SK-N-SH treated with all-trans-retinoic acid at 6 μM for 48 hours (cell line): ENCODE results near the gene PPIL1.
A peak's percentile ranks its signal among the peaks of the same experiment; 100 is the strongest.

Experiments
- ATAC-seq: fragments of 200-7000 bp; cut with Tn5 transposase; 3 replicates; pipeline ENCODE4 v1.9.1; 2020; ENCODE audit warnings: mild to moderate bottlenecking, moderate library complexity
- BACH2 ChIP-seq: fragments of 250-450 bp; sonication (Bioruptor Pico); IDR thresholded peaks from 2 replicates; pipeline ENCODE4 v1.9.0; 2021; ENCODE audit warnings: mild to moderate bottlenecking, borderline replicate concordance
- CSDC2 ChIP-seq: fragments of 250-450 bp; sonication (Bioruptor Pico); IDR thresholded peaks from 2 replicates; pipeline ENCODE4 v1.5.0; 2020; ENCODE audit warnings: mild to moderate bottlenecking, moderate library complexity
- ESRRG ChIP-seq: fragments of 250-450 bp; sonication (Bioruptor Pico); IDR thresholded peaks from 2 replicates; pipeline ENCODE4 v1.6.1; 2021; ENCODE audit warnings: mild to moderate bottlenecking
- GLIS3 ChIP-seq: fragments of 250-450 bp; sonication (Bioruptor Pico); IDR thresholded peaks from 2 replicates; pipeline ENCODE4 v1.5.0; 2020; ENCODE audit warnings: mild to moderate bottlenecking, moderate library complexity
- ISL1 ChIP-seq: fragments of 250-450 bp; sonication (Bioruptor Pico); IDR thresholded peaks from 2 replicates; pipeline ENCODE4 v2.1.2; 2022; ENCODE audit warnings: mild to moderate bottlenecking, moderate library complexity
- OSR1 ChIP-seq: fragments of 250-450 bp; sonication (Bioruptor Pico); IDR thresholded peaks from 2 replicates; pipeline ENCODE4 v1.8.0; 2022; ENCODE audit warnings: moderate library complexity, mild to moderate bottlenecking, inconsistent platforms
- RARB ChIP-seq: fragments of 250-450 bp; sonication (Bioruptor Pico); IDR thresholded peaks from 2 replicates; pipeline ENCODE4 v1.8.0; 2021; ENCODE audit warnings: mild to moderate bottlenecking, moderate library complexity
- TCF4 ChIP-seq: fragments of 250-450 bp; sonication (Bioruptor Pico); IDR thresholded peaks from 2 replicates; pipeline ENCODE4 v1.8.0; 2021; ENCODE audit warnings: mild to moderate bottlenecking, moderate library complexity, borderline replicate concordance
- TOX ChIP-seq: fragments of 250-450 bp; sonication (Bioruptor Pico); IDR thresholded peaks from 2 replicates; pipeline ENCODE4 v1.8.0; 2021; ENCODE audit warnings: mild to moderate bottlenecking, moderate library complexity, borderline replicate concordance
- ZFP3 ChIP-seq: fragments of 250-450 bp; sonication (Bioruptor Pico); IDR thresholded peaks from 2 replicates; pipeline ENCODE4 v1.5.0; 2020; ENCODE audit warnings: mild to moderate bottlenecking, moderate library complexity
- ZFP30 ChIP-seq: fragments of 450-650 bp; formaldehyde crosslinking; IDR thresholded peaks from 2 replicates; pipeline ENCODE4 v1.5.0; 2022; ENCODE audit warnings: mild to moderate bottlenecking, moderate library complexity
- ZNF565 ChIP-seq: fragments of 450-650 bp; formaldehyde crosslinking; conservative IDR thresholded peaks from 2 replicates; pipeline ENCODE4 v1.5.0; 2020; ENCODE audit warnings: low read depth, mild to moderate bottlenecking, moderate library complexity
- ZNF8 ChIP-seq: fragments of 450-650 bp; formaldehyde crosslinking; IDR thresholded peaks from 2 replicates; pipeline ENCODE4 v1.5.0; 2020; ENCODE audit warnings: mild to moderate bottlenecking, moderate library complexity
- TF ChIP-seq, protein P1 (sequence below): fragments of 250-450 bp; sonication (Bioruptor Pico); IDR thresholded peaks from 2 replicates; pipeline ENCODE4 v1.5.0; 2020; ENCODE audit warnings: mild to moderate bottlenecking, moderate library complexity
- TF ChIP-seq, protein P2 (sequence below): fragments of 250-450 bp; sonication (Bioruptor Pico); IDR thresholded peaks from 2 replicates; pipeline ENCODE4 v1.8.0; 2020; ENCODE audit warnings: mild to moderate bottlenecking, moderate library complexity, borderline replicate concordance
- TF ChIP-seq, protein P3 (sequence below): fragments of 250-450 bp; sonication (Bioruptor Pico); IDR thresholded peaks from 2 replicates; pipeline ENCODE4 v1.8.0; 2021; ENCODE audit warnings: low read depth, mild to moderate bottlenecking, moderate library complexity, borderline replicate concordance
- TF ChIP-seq, protein P4 (sequence below): fragments of 250-450 bp; sonication (Bioruptor Pico); IDR thresholded peaks from 2 replicates; pipeline ENCODE4 v1.5.1; 2021; ENCODE audit warnings: mild to moderate bottlenecking, moderate library complexity

Gene PPIL1

DNA sequence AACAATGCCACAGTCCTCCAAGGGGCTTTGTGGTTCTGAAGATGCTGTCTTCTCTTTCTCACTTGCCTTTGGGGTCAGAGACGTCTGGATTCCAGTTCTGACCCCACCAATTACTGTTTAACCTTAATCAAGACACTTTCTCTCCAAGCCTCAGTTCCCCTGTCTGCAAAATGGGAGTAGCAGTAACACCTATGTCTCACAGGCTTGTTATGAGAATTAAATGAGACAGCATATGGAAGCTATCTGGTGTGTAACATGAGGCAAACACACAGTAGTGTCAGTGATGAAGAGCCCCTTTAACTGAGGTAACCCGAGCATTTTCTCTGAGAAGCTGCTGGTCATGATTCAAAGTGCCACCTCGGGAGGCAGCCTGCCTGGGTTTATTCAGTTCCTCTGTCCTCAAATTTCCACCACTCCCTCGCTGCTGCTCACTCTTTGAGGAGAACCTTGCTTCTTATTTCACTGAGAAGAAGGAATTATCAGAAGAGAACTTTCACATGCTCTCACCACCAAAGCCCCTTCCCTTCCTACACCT, 11.7 kb downstream of the PPIL1 start:
- no peak for ATAC-seq
- TF ChIP-seq, protein P1, sequence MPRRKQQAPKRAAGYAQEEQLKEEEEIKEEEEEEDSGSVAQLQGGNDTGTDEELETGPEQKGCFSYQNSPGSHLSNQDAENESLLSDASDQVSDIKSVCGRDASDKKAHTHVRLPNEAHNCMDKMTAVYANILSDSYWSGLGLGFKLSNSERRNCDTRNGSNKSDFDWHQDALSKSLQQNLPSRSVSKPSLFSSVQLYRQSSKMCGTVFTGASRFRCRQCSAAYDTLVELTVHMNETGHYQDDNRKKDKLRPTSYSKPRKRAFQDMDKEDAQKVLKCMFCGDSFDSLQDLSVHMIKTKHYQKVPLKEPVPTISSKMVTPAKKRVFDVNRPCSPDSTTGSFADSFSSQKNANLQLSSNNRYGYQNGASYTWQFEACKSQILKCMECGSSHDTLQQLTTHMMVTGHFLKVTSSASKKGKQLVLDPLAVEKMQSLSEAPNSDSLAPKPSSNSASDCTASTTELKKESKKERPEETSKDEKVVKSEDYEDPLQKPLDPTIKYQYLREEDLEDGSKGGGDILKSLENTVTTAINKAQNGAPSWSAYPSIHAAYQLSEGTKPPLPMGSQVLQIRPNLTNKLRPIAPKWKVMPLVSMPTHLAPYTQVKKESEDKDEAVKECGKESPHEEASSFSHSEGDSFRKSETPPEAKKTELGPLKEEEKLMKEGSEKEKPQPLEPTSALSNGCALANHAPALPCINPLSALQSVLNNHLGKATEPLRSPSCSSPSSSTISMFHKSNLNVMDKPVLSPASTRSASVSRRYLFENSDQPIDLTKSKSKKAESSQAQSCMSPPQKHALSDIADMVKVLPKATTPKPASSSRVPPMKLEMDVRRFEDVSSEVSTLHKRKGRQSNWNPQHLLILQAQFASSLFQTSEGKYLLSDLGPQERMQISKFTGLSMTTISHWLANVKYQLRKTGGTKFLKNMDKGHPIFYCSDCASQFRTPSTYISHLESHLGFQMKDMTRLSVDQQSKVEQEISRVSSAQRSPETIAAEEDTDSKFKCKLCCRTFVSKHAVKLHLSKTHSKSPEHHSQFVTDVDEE (CRISPR knock-in tag): no peak
- TF ChIP-seq TOX (CRISPR knock-in tag): no peak
- TF ChIP-seq ZFP30 (CRISPR knock-in tag): no peak
- TF ChIP-seq, protein P2, sequence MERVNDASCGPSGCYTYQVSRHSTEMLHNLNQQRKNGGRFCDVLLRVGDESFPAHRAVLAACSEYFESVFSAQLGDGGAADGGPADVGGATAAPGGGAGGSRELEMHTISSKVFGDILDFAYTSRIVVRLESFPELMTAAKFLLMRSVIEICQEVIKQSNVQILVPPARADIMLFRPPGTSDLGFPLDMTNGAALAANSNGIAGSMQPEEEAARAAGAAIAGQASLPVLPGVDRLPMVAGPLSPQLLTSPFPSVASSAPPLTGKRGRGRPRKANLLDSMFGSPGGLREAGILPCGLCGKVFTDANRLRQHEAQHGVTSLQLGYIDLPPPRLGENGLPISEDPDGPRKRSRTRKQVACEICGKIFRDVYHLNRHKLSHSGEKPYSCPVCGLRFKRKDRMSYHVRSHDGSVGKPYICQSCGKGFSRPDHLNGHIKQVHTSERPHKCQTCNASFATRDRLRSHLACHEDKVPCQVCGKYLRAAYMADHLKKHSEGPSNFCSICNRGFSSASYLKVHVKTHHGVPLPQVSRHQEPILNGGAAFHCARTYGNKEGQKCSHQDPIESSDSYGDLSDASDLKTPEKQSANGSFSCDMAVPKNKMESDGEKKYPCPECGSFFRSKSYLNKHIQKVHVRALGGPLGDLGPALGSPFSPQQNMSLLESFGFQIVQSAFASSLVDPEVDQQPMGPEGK (CRISPR knock-in tag): no peak
- no peak for TF ChIP-seq OSR1 (CRISPR knock-in tag)
- TF ChIP-seq, protein P3, sequence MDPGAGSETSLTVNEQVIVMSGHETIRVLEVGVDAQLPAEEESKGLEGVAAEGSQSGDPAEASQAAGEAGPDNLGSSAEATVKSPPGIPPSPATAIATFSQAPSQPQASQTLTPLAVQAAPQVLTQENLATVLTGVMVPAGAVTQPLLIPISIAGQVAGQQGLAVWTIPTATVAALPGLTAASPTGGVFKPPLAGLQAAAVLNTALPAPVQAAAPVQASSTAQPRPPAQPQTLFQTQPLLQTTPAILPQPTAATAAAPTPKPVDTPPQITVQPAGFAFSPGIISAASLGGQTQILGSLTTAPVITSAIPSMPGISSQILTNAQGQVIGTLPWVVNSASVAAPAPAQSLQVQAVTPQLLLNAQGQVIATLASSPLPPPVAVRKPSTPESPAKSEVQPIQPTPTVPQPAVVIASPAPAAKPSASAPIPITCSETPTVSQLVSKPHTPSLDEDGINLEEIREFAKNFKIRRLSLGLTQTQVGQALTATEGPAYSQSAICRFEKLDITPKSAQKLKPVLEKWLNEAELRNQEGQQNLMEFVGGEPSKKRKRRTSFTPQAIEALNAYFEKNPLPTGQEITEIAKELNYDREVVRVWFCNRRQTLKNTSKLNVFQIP (CRISPR knock-in tag): no peak
- no peak for TF ChIP-seq RARB
- TF ChIP-seq, protein P4, sequence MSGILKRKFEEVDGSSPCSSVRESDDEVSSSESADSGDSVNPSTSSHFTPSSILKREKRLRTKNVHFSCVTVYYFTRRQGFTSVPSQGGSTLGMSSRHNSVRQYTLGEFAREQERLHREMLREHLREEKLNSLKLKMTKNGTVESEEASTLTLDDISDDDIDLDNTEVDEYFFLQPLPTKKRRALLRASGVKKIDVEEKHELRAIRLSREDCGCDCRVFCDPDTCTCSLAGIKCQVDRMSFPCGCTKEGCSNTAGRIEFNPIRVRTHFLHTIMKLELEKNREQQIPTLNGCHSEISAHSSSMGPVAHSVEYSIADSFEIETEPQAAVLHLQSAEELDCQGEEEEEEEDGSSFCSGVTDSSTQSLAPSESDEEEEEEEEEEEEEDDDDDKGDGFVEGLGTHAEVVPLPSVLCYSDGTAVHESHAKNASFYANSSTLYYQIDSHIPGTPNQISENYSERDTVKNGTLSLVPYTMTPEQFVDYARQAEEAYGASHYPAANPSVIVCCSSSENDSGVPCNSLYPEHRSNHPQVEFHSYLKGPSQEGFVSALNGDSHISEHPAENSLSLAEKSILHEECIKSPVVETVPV (CRISPR knock-in tag): no peak
- no peak for TF ChIP-seq GLIS3 (CRISPR knock-in tag)
- TF ChIP-seq ZFP3 (CRISPR knock-in tag): no peak
- no peak for TF ChIP-seq ISL1 (CRISPR knock-in tag)
- no peak for TF ChIP-seq CSDC2
- TF ChIP-seq ESRRG (CRISPR knock-in tag): no peak
- no peak for TF ChIP-seq BACH2 (CRISPR knock-in tag)
- TF ChIP-seq, all 23 proteins: peak for 0

DNA sequence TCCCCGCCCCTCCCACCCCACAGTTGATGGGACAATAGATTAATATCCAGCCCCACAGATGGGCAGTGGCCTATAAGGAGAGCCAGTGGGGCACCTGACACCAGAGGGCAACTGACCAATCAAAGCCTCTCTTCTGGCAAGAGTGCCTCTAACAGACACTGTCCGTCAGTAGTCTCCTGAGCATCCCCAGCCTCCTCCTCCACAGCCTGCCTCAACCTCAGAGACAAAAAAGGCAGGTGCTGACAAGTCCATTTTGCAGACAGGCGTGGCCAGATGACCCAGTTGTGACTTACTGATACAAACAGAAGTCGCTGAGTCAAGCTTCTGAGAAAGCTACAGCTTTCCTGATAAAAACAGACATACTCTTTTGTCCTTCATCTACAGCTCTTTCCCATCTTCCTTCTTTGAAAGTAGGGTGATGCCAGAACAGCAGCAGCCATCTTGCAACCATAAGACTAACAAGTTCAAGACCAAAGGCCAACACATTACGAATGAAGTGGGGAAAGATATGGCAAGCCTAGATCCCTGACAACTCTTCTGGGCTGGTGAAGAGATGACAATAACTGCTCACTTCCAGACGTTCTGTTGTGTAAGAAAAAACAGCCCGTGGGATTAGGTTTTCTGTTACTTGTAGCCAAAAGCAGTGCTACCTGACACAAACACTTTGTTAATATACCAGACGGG, 12.3 kb downstream of the PPIL1 start:
- ATAC-seq: no peak
- no peak for TF ChIP-seq GLIS3 (CRISPR knock-in tag)
- TF ChIP-seq, protein P4 (CRISPR knock-in tag): no peak
- TF ChIP-seq ISL1 (CRISPR knock-in tag): no peak
- no peak for TF ChIP-seq ZNF8

DNA sequence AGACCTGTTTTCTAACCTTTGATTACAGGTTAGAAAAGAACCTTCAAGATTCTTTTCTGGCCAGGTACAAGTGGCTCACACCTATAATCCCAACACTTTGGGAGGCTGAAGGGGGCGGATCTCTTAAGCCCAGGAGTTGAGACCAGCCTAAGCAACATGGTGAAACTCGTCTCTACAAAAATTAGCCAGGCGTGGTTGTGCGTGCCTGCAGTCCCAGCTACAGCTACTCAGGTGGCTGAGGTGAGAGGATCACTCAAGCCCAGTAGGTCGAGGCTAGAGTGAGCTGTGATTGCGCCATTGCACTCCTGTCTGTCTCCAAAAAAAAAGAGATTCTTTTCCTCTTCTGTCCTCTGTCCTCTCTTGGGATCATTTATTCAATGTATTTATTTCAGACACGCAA, 14.5 kb downstream of the PPIL1 start:
- ATAC-seq: no peak
- TF ChIP-seq TCF4 (CRISPR knock-in tag) (no peak), ZNF565 (CRISPR knock-in tag) (no peak)

DNA sequence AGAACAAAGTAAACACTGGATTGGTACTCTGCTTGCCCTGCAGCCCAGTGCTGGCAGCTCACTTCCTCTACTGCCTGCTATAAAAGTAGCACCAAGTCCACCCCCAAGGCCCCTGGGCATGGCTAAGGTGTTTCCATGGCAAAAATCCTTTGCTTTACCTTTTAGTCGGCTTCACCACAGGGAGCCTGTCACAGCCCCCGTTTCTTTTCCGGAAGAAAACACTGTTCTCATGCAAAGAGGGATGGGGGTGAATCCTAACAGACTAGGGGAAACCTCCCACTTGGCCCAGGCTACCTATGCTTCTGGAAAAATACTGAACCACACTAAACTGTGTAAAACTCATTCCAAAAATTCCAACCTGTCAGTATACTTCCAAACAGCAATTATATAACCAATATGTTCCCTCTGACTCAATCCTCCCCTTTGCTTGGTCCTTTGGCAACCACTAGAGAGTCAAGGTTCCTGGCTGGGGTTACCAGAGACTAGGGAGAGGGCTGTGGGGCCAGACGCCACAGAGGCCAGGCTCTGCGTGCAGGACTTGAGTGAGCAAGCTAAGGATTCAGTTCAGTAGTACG, 16.1 kb downstream of the PPIL1 start:
- ATAC-seq: peak; percentile 94

More for the DNA sequence above, 16.1 kb downstream of the PPIL1 start:
- TF ChIP-seq ZFP30 (CRISPR knock-in tag): no peak
- TF ChIP-seq, protein P4 (CRISPR knock-in tag): no peak
- TF ChIP-seq, protein P1 (CRISPR knock-in tag): no peak
- TF ChIP-seq, all 23 proteins: peak for 0
